Esophagus muscularis mucosa (tissue), 4 donors: Measurements from ENCODE around the gene NIPBL. TPM values are rescaled to one million over a fixed set of nuclear protein-coding genes. Genes with fewer than 3 reads are reported as not detected.

Experiments
- DNase-seq: peaks from one replicate; pipeline ENCODE4 v3.0.0-alpha.2; 2017; ENCODE audit errors: extremely low spot score
- H3K27ac ChIP-seq, 4 donors: fragments of 200-600 bp; sonication (generic); replicated peaks in 1 of 4; 1 replicate in 3 of 4; 2 replicates in 1 of 4; pipeline ENCODE4 v1.5.1; 2016 to 2019; ENCODE audit warnings: mild to moderate bottlenecking in 1 of 4
- H3K27me3 ChIP-seq, 4 donors: fragments of 200-600 bp; sonication (generic); one replicate each; pipeline versions ENCODE4 v1.5.1 to v1.6.0; 2016 to 2019
- H3K36me3 ChIP-seq, 4 donors: fragments of 200-600 bp; sonication (generic); one replicate each; pipeline ENCODE4 v1.5.1; 2016 to 2019
- H3K4me1 ChIP-seq, 4 donors: fragments of 200-600 bp; sonication (generic); one replicate each; pipeline ENCODE4 v1.5.1; 2016 to 2019
- H3K4me3 ChIP-seq, 4 donors: fragments of 200-600 bp; sonication (generic); 1 replicate in 2 of 4; 2 replicates in 2 of 4; pipeline ENCODE4 v1.5.1; 2016 to 2019; ENCODE audit warnings: mild to moderate bottlenecking in 4 of 4, moderate library complexity in 1 of 4
- H3K9me3 ChIP-seq, 4 donors: fragments of 200-600 bp; sonication (generic); 1 replicate in 3 of 4; 2 replicates in 1 of 4; pipeline ENCODE4 v1.5.1; 2016 to 2019
- CTCF ChIP-seq, 3 experiments: fragments of 200-600 bp in 2 of 3; fragments of 450-650 bp in 1 of 3; sonication (generic) in 2 of 3; IDR thresholded peaks; one replicate each; pipeline ENCODE4 v1.5.1; 2017 to 2019; ENCODE audit warnings: antibody characterized with exemption in 3 of 3, mild to moderate bottlenecking in 2 of 3, moderate library complexity in 1 of 3
- EP300 ChIP-seq: sonication (generic); formaldehyde crosslinking; IDR thresholded peaks from one replicate; pipeline ENCODE4 v1.6.1; 2017; ENCODE audit warnings: antibody characterized with exemption
- POLR2A ChIP-seq: fragments of 450-650 bp; IDR thresholded peaks from one replicate; pipeline ENCODE4 v1.6.1; 2017; ENCODE audit warnings: antibody characterized with exemption, moderate library complexity, mild to moderate bottlenecking, low read depth
- POLR2AphosphoS5 ChIP-seq, 2 donors: sonication (generic); formaldehyde crosslinking; IDR thresholded peaks; one replicate each; pipeline ENCODE4 v1.6.1; 2017; ENCODE audit warnings: antibody characterized with exemption in 2 of 2
- WGBS: methylation state at CpG from one replicate; pipeline ENCODE4 v1.1.5; 2018; 5-methylcytosine and 5-hydroxymethylcytosine counted together
- intact Hi-C: fragments of 100-400 bp; cut with DNase I; formaldehyde crosslinking; loops from one replicate; pipeline ENCODE4 v1.15.1; 2023
- total RNA-seq, 4 donors: library from RNA; depleted of rRNA; stranded (reverse); fragments of >200 nt; gene quantifications; one replicate each; pipeline versions ENCODE4 v1.1.0 to v1.2.1, GENCODE V29; 2016

NIPBL gene
- total RNA-seq, 4 donors from 2014 or later, result 38.9 to 50.3 (median 40.0) TPM

GRCh38 chr5:36875051-36875789 lies 1.3 kb upstream of the NIPBL start:
- no peak for TF ChIP-seq CTCF (IDR thresholded peaks at IDR 0.05)
- TF ChIP-seq POLR2A, result no peak
- no peak for TF ChIP-seq POLR2AphosphoS5 (IDR thresholded peaks at IDR 0.05)
- no peak for TF ChIP-seq EP300
- under 1% methylated on average over 26 of the region's 26 CpGs for WGBS
- intact Hi-C loops, result loop anchor here (5.0 kb wide), 1 partner anchor 72 kb away; no protein-coding TSS in a partner anchor
- H3K9me3 ChIP-seq, result peaks cover 0 to 4% (median 0%) of the 10 kb centered on the region in 4 donors
- H3K36me3 ChIP-seq, result no peaks in the 10 kb centered on the region
- peak overlapping the region; percentile 71 to 88 (median 84) for H3K4me3 ChIP-seq
- DNase-seq, result no peak
- peak overlapping the region; percentile 96 to 99 (median 98) for H3K27ac ChIP-seq
- no peaks in the 10 kb centered on the region for H3K27me3 ChIP-seq
- peaks cover 15 to 55% (median 47%) of the 10 kb centered on the region in 4 donors for H3K4me1 ChIP-seq

- intact Hi-C loops, result loop anchor here (5.0 kb wide), 1 partner anchor 71 kb away; no protein-coding TSS in a partner anchor
- Histone ChIP-seq H3K36me3 (no peaks in the 10 kb centered on the region), H3K27me3 (no peaks in the 10 kb centered on the region), H3K9me3 (peaks cover 0 to 4% (median 0%) of the 10 kb centered on the region in 4 donors), H3K27ac (peak overlapping the region; percentile 96 to 99 (median 98)), H3K4me3 (peak overlapping the region; percentile 71 to 88 (median 84)), H3K4me1 (peaks cover 21 to 58% (median 47%) of the 10 kb centered on the region in 4 donors)
- peak; percentile 92 for DNase-seq
- TF ChIP-seq EP300, result no peak
- peak in 1 of 2 donors; percentile 60 for TF ChIP-seq POLR2AphosphoS5 (IDR thresholded peaks at IDR 0.05)
- TF ChIP-seq CTCF (IDR thresholded peaks at IDR 0.05), result peak; percentile 34 to 64 (median 35)
- WGBS, result 1% methylated on average over 21 of the region's 47 CpGs
Measured at GRCh38 chr5:36875790-36876298, 725 bp upstream of the NIPBL start.

- DNase-seq, result no peak
- Histone ChIP-seq H3K9me3 (peaks cover 0 to 4% (median 0%) of the 10 kb centered on the region in 4 donors), H3K4me3 (peak overlapping the region; percentile 71 to 88 (median 84)), H3K27me3 (no peaks in the 10 kb centered on the region), H3K4me1 (peaks cover 33 to 67% (median 56%) of the 10 kb centered on the region in 4 donors), H3K27ac (peak overlapping the region; percentile 96 to 99 (median 98)), H3K36me3 (no peaks in the 10 kb centered on the region)
- WGBS, result 3% methylated on average over 21 of the region's 57 CpGs
- TF ChIP-seq POLR2A (no peak), POLR2AphosphoS5 (IDR thresholded peaks at IDR 0.05) (peak; percentile 22 to 27), CTCF (IDR thresholded peaks at IDR 0.05) (peak in 1 of 3 experiments; percentile 10)
- intact Hi-C loops, result loop anchor here (5.0 kb wide), 1 partner anchor 70 kb away; no protein-coding TSS in a partner anchor
Measured at GRCh38 chr5:36876965-36877666, 547 bp downstream of the NIPBL start.

- H3K27ac ChIP-seq, result peak overlapping the region; percentile 96 to 99 (median 98)
- no peaks in the 10 kb centered on the region for H3K36me3 ChIP-seq
- H3K27me3 ChIP-seq, result no peaks in the 10 kb centered on the region
- peaks cover 33 to 67% (median 60%) of the 10 kb centered on the region in 4 donors for H3K4me1 ChIP-seq
- intact Hi-C loops, result loop anchor here (5.0 kb wide), 1 partner anchor 69 kb away; no protein-coding TSS in a partner anchor
- DNase-seq, result no peak
- TF ChIP-seq CTCF (IDR thresholded peaks at IDR 0.05) (no peak), POLR2AphosphoS5 (IDR thresholded peaks at IDR 0.05) (no peak), EP300 (no peak), POLR2A (no peak)
- H3K9me3 ChIP-seq, result peaks cover 0 to 4% (median 0%) of the 10 kb centered on the region in 4 donors
- under 1% methylated on average over 11 of the region's 11 CpGs for whole genome bisulfite sequencing
- peak overlapping the region; percentile 71 to 88 (median 84) for H3K4me3 ChIP-seq
Measured at GRCh38 chr5:36877667-36878391, 1.3 kb downstream of the NIPBL start.
